ENCODE results near the gene NRXN3.

GRCh38 chr14:78605897-78606500, 435.8 kb downstream of the NRXN3 start:
- TF ChIP-seq CTCF (IDR thresholded peaks at IDR 0.05; ENCODE audit: low read length) (no peak), EZH2 (IDR thresholded peaks at IDR 0.05; ENCODE audit: borderline replicate concordance, low read length) (no peak)

Data from OCI-LY1 (cell line).